Mononuclear cell (primary cell): ENCODE measurements around the gene MARCHF3. TPM values are rescaled to one million over a fixed set of nuclear protein-coding genes. Genes with fewer than 3 reads are reported as not detected.

ENCODE experiments used
- H3K27me3 ChIP-seq: 2 replicates; pipeline ENCODE4 v1.6.0; 2011; ENCODE audit warnings: low read length, control low read depth; ENCODE audit not compliant: insufficient read depth
- H3K4me1 ChIP-seq: 2 replicates; pipeline ENCODE4 v1.5.1; 2011; ENCODE audit warnings: mild to moderate bottlenecking, low read length, control low read depth; ENCODE audit not compliant: insufficient read depth
- H3K4me3 ChIP-seq: 2 replicates; pipeline ENCODE4 v1.5.1; 2011; ENCODE audit warnings: mild to moderate bottlenecking, low read length, moderate library complexity
- H3K9me3 ChIP-seq: 2 replicates; pipeline ENCODE4 v1.5.1; 2011; ENCODE audit warnings: low read depth, mild to moderate bottlenecking, control low read depth, low read length
- total RNA-seq: library from RNA; depleted of rRNA; stranded (reverse); fragments of >200 nt; gene quantifications from one replicate; pipeline ENCODE4 v1.2.3, GENCODE V29; 2012

Gene MARCHF3
- total RNA-seq: 7.8 TPM

- H3K4me3 ChIP-seq: peak within 1 kb of the TSS; percentile 66
- H3K27me3 ChIP-seq: peaks cover 13% of the 10 kb centered on the region
- H3K4me1 ChIP-seq: peaks cover 14% of the 10 kb centered on the region
- no peaks in the 10 kb centered on the region for H3K9me3 ChIP-seq
These were observed at the start of gene MARCHF3 for GRCh38 chr5:127030259-127031146. TSS of gene MARCHF3 (minus strand) at chr5:127030558. CDS start at chr5:126918171, 112,387 bp downstream.

- Histone ChIP-seq H3K9me3 (no peaks in the 10 kb centered on the region), H3K4me1 (peaks cover 4% of the 10 kb centered on the region), H3K4me3 (no peak overlapping the region), H3K27me3 (no peaks in the 10 kb centered on the region)
These were observed 49.7 kb upstream of the MARCHF3 start for GRCh38 chr5:127079994-127080491.

DNA sequence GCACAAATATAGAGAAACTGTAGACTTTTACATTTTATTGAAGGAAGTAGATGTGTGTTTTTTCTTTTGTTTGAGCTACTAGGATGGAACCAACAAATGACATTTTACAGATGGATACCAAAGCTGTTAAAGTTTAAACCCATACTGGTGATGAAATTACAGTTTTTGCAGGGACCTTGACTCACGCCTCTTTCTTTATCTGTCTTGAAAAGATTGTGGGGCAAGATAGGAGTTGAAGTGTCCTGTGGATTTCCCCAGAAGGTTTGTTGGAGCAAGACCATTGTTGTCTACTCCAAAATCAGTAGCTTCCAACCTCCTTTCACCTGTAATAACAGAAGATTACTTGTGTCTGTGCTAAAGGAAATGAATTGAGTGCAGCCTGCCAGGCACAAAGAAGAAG is 47.0 kb upstream of the MARCHF3 start:
- peaks cover 10% of the 10 kb centered on the region for H3K4me1 ChIP-seq
- H3K9me3 ChIP-seq: no peaks in the 10 kb centered on the region
- H3K4me3 ChIP-seq: no peak overlapping the region
- H3K27me3 ChIP-seq: no peaks in the 10 kb centered on the region

DNA sequence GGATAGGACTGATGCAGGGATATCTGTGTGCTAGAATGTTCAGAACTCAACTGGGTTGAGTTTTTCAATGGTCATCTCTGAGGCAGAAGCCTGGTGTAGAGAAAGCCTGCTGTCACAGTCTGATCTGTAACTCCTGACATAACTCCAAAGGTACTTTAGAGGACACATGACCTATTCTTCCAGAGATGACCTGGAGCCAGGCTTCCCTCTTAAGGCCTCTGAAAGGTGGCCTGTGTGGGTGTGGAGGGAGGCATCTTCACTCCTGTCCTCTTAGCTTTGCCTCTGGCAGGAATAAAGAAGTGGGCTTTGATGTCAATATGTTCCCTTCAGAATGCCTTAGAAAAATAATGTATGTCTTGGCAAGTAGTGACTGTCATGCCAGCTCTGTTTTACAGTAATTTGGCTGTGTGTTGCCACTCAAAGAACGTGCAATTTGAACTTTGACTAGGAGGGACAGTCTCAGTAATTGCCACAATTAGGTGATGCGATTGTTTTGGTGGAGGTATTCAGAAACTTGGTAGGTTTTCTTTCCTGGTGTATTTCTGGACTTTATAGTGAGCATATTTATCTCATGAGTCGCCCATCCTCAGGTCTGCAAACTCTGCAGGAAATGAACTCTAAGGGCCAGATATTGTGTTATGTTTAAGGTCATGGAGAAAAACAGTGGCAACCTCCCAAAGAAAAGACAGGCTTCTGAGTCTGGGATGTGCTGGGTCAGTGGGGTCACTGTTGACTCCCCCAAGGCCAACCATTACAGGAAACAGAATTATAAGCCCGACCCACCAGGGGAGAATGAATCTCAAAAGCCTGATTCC is 46.2 kb upstream of the MARCHF3 start:
- Histone ChIP-seq H3K27me3 (no peaks in the 10 kb centered on the region), H3K4me1 (peaks cover 10% of the 10 kb centered on the region), H3K9me3 (no peaks in the 10 kb centered on the region), H3K4me3 (no peak overlapping the region)

DNA sequence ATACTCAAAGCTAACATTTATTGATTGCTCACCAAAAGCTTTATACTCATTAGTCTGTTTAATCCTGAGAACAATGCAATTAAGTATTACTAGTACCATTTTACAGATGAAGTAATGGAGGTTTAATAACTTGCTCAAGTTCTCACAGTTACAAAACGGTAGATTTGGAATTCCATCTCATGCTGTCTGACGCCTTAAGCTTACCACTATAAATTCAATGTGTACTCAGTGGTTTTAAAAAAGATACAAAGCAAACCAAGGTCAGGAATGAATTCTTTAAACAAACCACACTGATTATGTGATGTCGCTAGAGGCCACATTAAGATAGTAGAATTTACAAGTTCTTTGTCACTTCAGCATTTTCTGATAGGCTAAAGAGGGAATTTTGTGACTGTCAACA is 44.1 kb upstream of the MARCHF3 start:
- no peak overlapping the region for H3K4me3 ChIP-seq
- no peaks in the 10 kb centered on the region for H3K27me3 ChIP-seq
- no peaks in the 10 kb centered on the region for H3K9me3 ChIP-seq
- peaks cover 6% of the 10 kb centered on the region for H3K4me1 ChIP-seq

DNA sequence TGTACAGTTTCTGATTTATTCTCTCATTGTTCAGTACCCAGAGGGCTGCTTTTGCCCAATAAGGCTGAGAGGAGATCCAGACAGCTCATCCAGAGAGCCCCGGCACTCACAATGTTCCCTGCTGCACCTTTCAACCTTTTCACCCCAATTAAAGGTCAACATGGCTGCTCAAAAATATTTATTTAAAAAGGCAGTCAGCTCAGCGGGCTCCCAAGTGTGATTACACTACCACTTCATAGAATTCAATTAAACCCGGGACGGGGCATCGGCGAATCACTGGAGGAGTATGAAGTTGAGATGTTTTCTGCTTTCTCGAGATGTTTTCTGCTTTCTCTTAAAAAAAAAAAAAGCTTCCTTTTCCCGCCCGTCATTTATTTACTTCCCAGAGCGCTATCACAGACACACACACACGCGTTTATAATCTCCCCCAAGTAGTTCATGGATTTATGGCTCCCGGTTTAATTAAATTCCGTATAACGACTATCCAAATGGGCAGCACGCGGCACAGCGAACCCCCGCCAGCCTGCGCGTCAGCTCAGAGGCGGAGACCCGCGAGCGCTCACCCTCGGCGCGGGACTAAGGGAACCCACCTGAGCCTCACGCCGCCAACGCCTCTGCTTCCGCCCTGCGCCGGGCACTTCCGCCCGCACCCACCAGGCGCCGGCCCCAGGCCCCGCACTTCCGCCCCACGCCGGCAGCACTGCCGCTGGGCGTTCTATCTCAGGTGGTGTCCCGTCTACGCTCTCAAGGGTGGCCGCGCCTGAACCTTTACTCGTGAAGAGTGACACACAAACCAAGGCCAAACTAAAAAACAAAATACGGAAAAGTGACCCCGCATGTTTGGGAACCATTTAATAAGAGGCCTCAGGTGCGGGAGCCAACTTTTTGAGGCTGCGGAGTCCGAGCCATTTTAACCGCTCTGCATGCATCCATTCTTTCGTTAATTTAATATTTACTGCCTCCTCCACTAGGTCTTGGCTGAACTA is 42.8 kb upstream of the MARCHF3 start, which contains the start of gene C5orf63:
Gene C5orf63 (minus strand): TSS at position 642 of the 986 bp plus-strand sequence. CDS start 14,507 bp downstream, outside the sequence.
- Histone ChIP-seq H3K9me3 (no peaks in the 10 kb centered on the region), H3K4me1 (peaks cover 6% of the 10 kb centered on the region), H3K27me3 (no peaks in the 10 kb centered on the region), H3K4me3 (peak within 1 kb of the TSS; percentile 51)

- Histone ChIP-seq H3K9me3 (no peaks in the 10 kb centered on the region), H3K4me1 (peaks cover 6% of the 10 kb centered on the region), H3K4me3 (no peak overlapping the region), H3K27me3 (no peaks in the 10 kb centered on the region)
These were observed 39.9 kb upstream of the MARCHF3 start for GRCh38 chr5:127070243-127070642.

DNA sequence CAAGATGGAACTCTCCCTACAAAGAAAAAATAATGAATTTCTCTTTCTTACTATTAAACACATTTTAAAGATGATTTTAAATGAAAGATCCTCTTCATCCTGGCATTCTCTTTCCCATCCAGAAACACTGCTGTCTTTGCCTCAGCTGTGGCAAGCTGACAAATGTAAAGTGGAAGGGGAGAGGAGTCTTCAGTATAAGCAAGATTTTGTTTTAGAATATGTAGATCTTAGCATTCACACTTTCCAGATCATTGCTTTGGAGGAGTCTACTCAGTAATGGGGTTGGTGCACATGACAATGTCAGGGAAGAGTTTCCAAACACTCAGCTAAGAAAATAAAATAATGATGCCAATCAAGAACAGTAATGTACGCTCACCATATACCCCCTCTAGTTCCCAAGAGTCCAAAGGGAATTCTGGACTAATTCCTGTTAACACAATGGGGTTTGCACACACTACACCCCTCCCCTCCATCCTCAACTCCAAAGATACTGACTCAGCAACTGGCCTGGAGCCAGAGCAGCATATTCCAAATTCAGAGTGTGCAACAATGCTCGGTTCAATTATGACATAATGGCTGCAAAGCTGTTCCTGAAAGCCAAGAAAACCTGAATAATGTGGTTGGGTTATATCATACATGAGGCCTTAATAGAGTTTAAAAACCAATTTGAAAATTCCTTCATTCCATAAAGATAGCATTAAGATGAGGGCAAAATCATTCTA is 38.3 kb upstream of the MARCHF3 start:
- Histone ChIP-seq H3K4me1 (peaks cover 6% of the 10 kb centered on the region), H3K4me3 (no peak overlapping the region), H3K27me3 (no peaks in the 10 kb centered on the region), H3K9me3 (no peaks in the 10 kb centered on the region)

DNA sequence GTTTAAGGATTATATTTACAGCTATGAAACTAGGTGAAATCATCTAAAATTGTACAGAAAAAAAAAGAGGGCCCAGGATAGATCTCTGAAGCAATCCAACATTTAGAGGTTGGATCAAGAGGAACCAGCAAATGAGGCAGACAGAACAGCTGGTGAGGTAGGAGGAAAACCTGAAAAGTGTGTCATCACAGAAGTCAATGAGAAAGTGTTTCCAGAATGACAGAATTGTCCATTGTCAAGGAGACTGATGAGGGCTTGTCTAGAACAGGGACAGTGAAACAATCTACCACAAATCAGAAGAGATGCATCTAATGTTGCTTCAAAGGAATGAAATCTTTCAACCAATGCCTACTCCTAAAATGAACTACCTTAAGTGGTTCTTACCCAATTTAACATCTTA is 36.4 kb upstream of the MARCHF3 start:
- Histone ChIP-seq H3K27me3 (no peaks in the 10 kb centered on the region), H3K9me3 (no peaks in the 10 kb centered on the region), H3K4me1 (no peaks in the 10 kb centered on the region)

DNA sequence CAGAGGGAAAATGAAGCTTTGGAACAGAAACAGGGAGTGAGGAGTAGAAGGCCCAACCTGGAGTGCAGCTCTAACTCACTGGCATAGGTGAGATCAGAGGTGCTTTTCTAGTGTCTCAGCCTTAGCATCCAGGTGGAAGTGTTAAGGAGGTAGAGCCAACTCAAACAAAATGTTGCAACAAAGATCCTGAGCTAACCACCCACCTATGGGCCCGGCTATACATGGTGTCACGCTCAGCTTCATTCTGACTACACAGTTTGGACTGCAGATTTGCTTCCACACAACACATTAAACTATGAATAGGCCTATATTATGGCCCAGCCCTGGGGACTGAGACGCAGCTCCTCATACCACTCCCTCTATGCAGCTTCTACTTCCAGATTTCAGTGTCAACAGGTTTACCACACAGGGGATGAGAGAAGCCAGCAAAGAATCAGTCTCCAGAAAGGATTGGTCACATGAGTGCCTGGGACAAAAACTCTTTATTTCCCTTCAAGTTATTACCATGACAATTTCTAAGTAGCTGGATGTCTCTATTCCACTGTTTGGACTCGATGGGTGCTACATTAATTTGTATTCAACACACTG is 34.0 kb upstream of the MARCHF3 start:
- Histone ChIP-seq H3K4me3 (no peak overlapping the region), H3K9me3 (no peaks in the 10 kb centered on the region), H3K4me1 (no peaks in the 10 kb centered on the region), H3K27me3 (no peaks in the 10 kb centered on the region)

More for the DNA sequence above, 36.4 kb upstream of the MARCHF3 start:
- H3K4me3 ChIP-seq: no peak overlapping the region

- Histone ChIP-seq H3K4me1 (no peaks in the 10 kb centered on the region), H3K9me3 (no peaks in the 10 kb centered on the region), H3K27me3 (no peaks in the 10 kb centered on the region), H3K4me3 (no peak overlapping the region)
These were observed 33.0 kb upstream of the MARCHF3 start for GRCh38 chr5:127063257-127063913.

DNA sequence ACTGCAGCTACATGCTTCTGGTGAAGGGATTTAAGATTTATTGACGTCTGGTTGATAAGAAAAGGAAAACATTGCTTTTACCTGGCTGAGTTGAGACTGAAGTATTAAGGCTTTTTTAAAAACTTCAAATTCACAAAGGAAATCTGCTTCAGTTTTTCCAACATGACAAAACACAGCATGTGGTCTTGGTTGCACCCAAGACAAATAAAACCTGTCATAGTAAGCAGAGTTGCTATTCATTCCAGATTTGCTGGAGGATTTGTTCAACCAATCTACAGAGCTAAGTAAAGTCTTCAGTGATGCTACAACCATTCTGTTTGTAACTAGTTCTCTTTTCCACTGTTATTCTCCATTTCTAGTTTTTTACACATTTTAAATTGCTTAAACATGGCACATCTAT is 31.6 kb upstream of the MARCHF3 start:
- Histone ChIP-seq H3K4me3 (no peak overlapping the region), H3K4me1 (no peaks in the 10 kb centered on the region), H3K27me3 (no peaks in the 10 kb centered on the region), H3K9me3 (no peaks in the 10 kb centered on the region)

- no peaks in the 10 kb centered on the region for H3K9me3 ChIP-seq
- H3K4me3 ChIP-seq: no peak overlapping the region
- H3K27me3 ChIP-seq: no peaks in the 10 kb centered on the region
- no peaks in the 10 kb centered on the region for H3K4me1 ChIP-seq
These were observed 31.2 kb upstream of the MARCHF3 start for GRCh38 chr5:127061537-127061936.
